H1 (cell line): Measurements from ENCODE around the gene TMEM255B. TPM values are rescaled to one million over a fixed set of nuclear protein-coding genes. Genes with fewer than 3 reads are reported as not detected.
A peak's percentile ranks its signal among the peaks of the same experiment; 100 is the strongest.

Source experiments
- CTCF ChIA-PET: fragments of 300-600 bp; sonication (Branson Sonifier 250); formaldehyde crosslinking; loops from one replicate; lab custom pipeline; 2021; ENCODE audit not compliant: partially characterized antibody; lab: Charles Lee
- POLR2A ChIA-PET: fragments of 300-600 bp; sonication (Branson Sonifier 250); formaldehyde crosslinking; loops from one replicate; lab custom pipeline; 2021; ENCODE audit warnings: inconsistent platforms; ENCODE audit not compliant: partially characterized antibody; lab: Charles Lee
- DNase-seq, 2 experiments: peaks; one replicate each; pipeline versions ENCODE4 v3.0.0 to v3.0.0-alpha.2; 2010 to 2022; ENCODE audit warnings: low spot score in 2 of 2, low read depth in 1 of 2, mixed read lengths in 1 of 2
- FAIRE-seq: peaks from 2 replicates; lab custom pipeline; 2011; peaks lifted over from hg19 to GRCh38; lab: Jason Lieb, UNC
- H2AFZ ChIP-seq: 2 replicates; pipeline ENCODE4 v1.8.1; 2012; ENCODE audit warnings: low read length, inconsistent platforms
- H2AK5ac ChIP-seq: 2 replicates; pipeline ENCODE4 v1.6.1; 2013; ENCODE audit warnings: low read depth, low read length
- H2BK120ac ChIP-seq: replicated peaks from 2 replicates; pipeline ENCODE3; 2013; ENCODE audit warnings: low read depth, low read length, inconsistent platforms
- H2BK12ac ChIP-seq: 2 replicates; pipeline ENCODE4 v1.6.1; 2013; ENCODE audit warnings: low read depth, low read length
- H2BK15ac ChIP-seq: 2 replicates; pipeline ENCODE4 v1.6.1; 2013; ENCODE audit warnings: low read length
- H2BK20ac ChIP-seq: 2 replicates; pipeline ENCODE4 v1.6.1; 2013; ENCODE audit warnings: low read length
- H2BK5ac ChIP-seq: 2 replicates; pipeline ENCODE4 v1.6.1; 2013; ENCODE audit warnings: low read depth, low read length
- H3K14ac ChIP-seq: 2 replicates; pipeline ENCODE4 v1.6.1; 2013; ENCODE audit warnings: inconsistent platforms; ENCODE audit not compliant: insufficient read length
- H3K18ac ChIP-seq: 2 replicates; pipeline ENCODE4 v1.6.1; 2013; ENCODE audit warnings: low read length; ENCODE audit errors: extremely low read depth
- H3K23ac ChIP-seq: 2 replicates; pipeline ENCODE4 v1.6.1; 2013; ENCODE audit warnings: inconsistent platforms; ENCODE audit not compliant: insufficient read length
- H3K23me2 ChIP-seq: 2 replicates; pipeline ENCODE4 v1.6.1; 2013; ENCODE audit warnings: low read depth, low read length
- H3K27ac ChIP-seq: 2 replicates; pipeline ENCODE4 v1.6.1; 2011; ENCODE audit warnings: low read depth, low read length, inconsistent platforms
- H3K27me3 ChIP-seq, 4 experiments: replicated peaks in 1 of 4; 1 replicate in 1 of 4; 2 replicates in 3 of 4; pipeline versions ENCODE4 v1.6.1 to v1.8.1; 2011 to 2013; ENCODE audit warnings: low read length in 3 of 4, mild to moderate bottlenecking in 3 of 4, inconsistent platforms in 2 of 4, mixed read lengths in 2 of 4, moderate library complexity in 1 of 4; ENCODE audit not compliant: control insufficient read depth in 3 of 4, insufficient read depth in 3 of 4; ENCODE audit errors: extremely low read depth in 1 of 4
- H3K36me3 ChIP-seq, 4 experiments: 2 replicates each; pipeline versions ENCODE4 v1.6.1 to v1.8.1; 2011 to 2013; ENCODE audit warnings: mild to moderate bottlenecking in 4 of 4, low read length in 3 of 4, moderate library complexity in 2 of 4, control low read depth in 1 of 4, inconsistent platforms in 1 of 4; ENCODE audit not compliant: insufficient read depth in 4 of 4, control insufficient read depth in 2 of 4
- H3K4ac ChIP-seq: replicated peaks from 2 replicates; pipeline ENCODE3; 2013; ENCODE audit warnings: low read length, low read depth, mixed read lengths, inconsistent platforms; ENCODE audit not compliant: insufficient read length
- H3K4me1 ChIP-seq, 4 experiments: replicated peaks in 1 of 4; 1 replicate in 1 of 4; 2 replicates in 3 of 4; pipeline versions ENCODE4 v1.6.1 to v1.8.1; 2011 to 2013; ENCODE audit warnings: low read length in 3 of 4, inconsistent platforms in 2 of 4, mixed read lengths in 1 of 4; ENCODE audit not compliant: insufficient read depth in 4 of 4, control insufficient read depth in 3 of 4
- H3K4me2 ChIP-seq, 2 experiments: 2 replicates each; pipeline versions ENCODE4 v1.6.1 to v1.8.1; 2011 to 2013; ENCODE audit warnings: low read depth in 2 of 2, low read length in 2 of 2, control low read depth in 1 of 2, inconsistent platforms in 1 of 2, mild to moderate bottlenecking in 1 of 2; ENCODE audit not compliant: insufficient read depth in 1 of 2
- H3K4me3 ChIP-seq, 4 experiments: fragments of 200-600, 300-600 bp in 1 of 4; sonication (generic), shearing (Covaris generic), sonication (Bioruptor Twin) in 1 of 4; 2 replicates each; pipeline versions ENCODE4 v1.5.1 to v1.8.1; 2011 to 2016; ENCODE audit warnings: low read length in 4 of 4, low read depth in 3 of 4, control low read depth in 2 of 4, inconsistent platforms in 2 of 4, mild to moderate bottlenecking in 2 of 4, mixed read lengths in 1 of 4, moderate library complexity in 1 of 4; ENCODE audit not compliant: insufficient read depth in 2 of 4; ENCODE audit errors: extremely low read depth in 1 of 4
- H3K56ac ChIP-seq: replicated peaks from 2 replicates; pipeline ENCODE3; 2013; ENCODE audit warnings: low read depth, mild to moderate bottlenecking, mixed read lengths, low read length, inconsistent platforms; ENCODE audit not compliant: insufficient read length
- H3K79me1 ChIP-seq: 2 replicates; pipeline ENCODE4 v1.6.1; 2013; ENCODE audit warnings: low read depth, low read length, control low read depth
- H3K79me2 ChIP-seq, 2 experiments: 2 replicates each; pipeline versions ENCODE4 v1.6.1 to v1.8.1; 2012 to 2013; ENCODE audit warnings: low read length in 2 of 2, mild to moderate bottlenecking in 2 of 2, inconsistent platforms in 1 of 2; ENCODE audit not compliant: insufficient read depth in 2 of 2, control insufficient read depth in 1 of 2
- H3K9ac ChIP-seq, 4 experiments: replicated peaks in 1 of 4; 1 replicate in 1 of 4; 2 replicates in 3 of 4; pipeline versions ENCODE4 v1.6.1 to v1.8.1; 2011 to 2013; ENCODE audit warnings: low read depth in 3 of 4, low read length in 3 of 4, control low read depth in 2 of 4, mild to moderate bottlenecking in 2 of 4, moderate library complexity in 2 of 4, inconsistent platforms in 1 of 4; ENCODE audit errors: extremely low read depth in 1 of 4
- H3K9me3 ChIP-seq, 2 experiments: 2 replicates each; pipeline versions ENCODE4 v1.6.1 to v1.8.1; 2012 to 2013; ENCODE audit warnings: mild to moderate bottlenecking in 2 of 2, moderate library complexity in 2 of 2, control low read depth in 1 of 2, inconsistent platforms in 1 of 2, low read depth in 1 of 2, low read length in 1 of 2, mixed read lengths in 1 of 2; ENCODE audit not compliant: insufficient read depth in 2 of 2
- H4K20me1 ChIP-seq, 2 experiments: replicated peaks in 1 of 2; 2 replicates each; pipeline versions ENCODE3 to v1.8.1; 2011 to 2013; ENCODE audit warnings: inconsistent platforms in 2 of 2, low read length in 2 of 2, mild to moderate bottlenecking in 1 of 2; ENCODE audit not compliant: insufficient read depth in 2 of 2, control insufficient read depth in 1 of 2
- H4K5ac ChIP-seq: 2 replicates; pipeline ENCODE4 v1.6.1; 2013; ENCODE audit warnings: low read length, low read depth, mixed read lengths, inconsistent platforms; ENCODE audit not compliant: insufficient read length
- H4K8ac ChIP-seq: 2 replicates; pipeline ENCODE4 v1.8.0; 2013; ENCODE audit warnings: mild to moderate bottlenecking, moderate library complexity, low read length, inconsistent platforms; ENCODE audit not compliant: insufficient read depth; ENCODE audit errors: extremely low read depth
- H4K91ac ChIP-seq: replicated peaks from 2 replicates; pipeline ENCODE3; 2013; ENCODE audit warnings: low read length, mixed read lengths, inconsistent platforms; ENCODE audit not compliant: insufficient read length
- BRCA1 ChIP-seq: IDR thresholded peaks from 2 replicates; pipeline ENCODE4 v1.6.1; 2012; ENCODE audit warnings: low read depth, low read length, improper control_type of control experiment
- HDAC6 ChIP-seq: IDR thresholded peaks from one replicate; pipeline ENCODE4 v1.7.1; 2012; ENCODE audit warnings: low read depth, mild to moderate bottlenecking, inconsistent platforms, low read length, moderate library complexity
- JUN ChIP-seq: IDR thresholded peaks from 2 replicates; pipeline ENCODE4 v1.6.1; 2011; ENCODE audit warnings: low read depth, mild to moderate bottlenecking, improper control_type of control experiment, low read length
- POLR2A ChIP-seq, 2 experiments: IDR thresholded peaks; 1 replicate in 1 of 2; 2 replicates in 1 of 2; pipeline ENCODE4 v1.6.1; 2011; ENCODE audit warnings: low read depth in 2 of 2, low read length in 2 of 2, mild to moderate bottlenecking in 2 of 2; ENCODE audit errors: control extremely low read depth in 1 of 2
- POU5F1 ChIP-seq: IDR thresholded peaks from 2 replicates; pipeline ENCODE4 v1.6.1; 2011; ENCODE audit warnings: low read depth, mild to moderate bottlenecking, low read length, moderate library complexity
- SIN3A ChIP-seq, 2 experiments: IDR thresholded peaks in 1 of 2; conservative IDR thresholded peaks in 1 of 2; 2 replicates each; pipeline ENCODE4 v1.6.1; 2011 to 2012; ENCODE audit warnings: low read length in 2 of 2, improper control_type of control experiment in 1 of 2, low read depth in 1 of 2, mild to moderate bottlenecking in 1 of 2
- SIX5 ChIP-seq: IDR thresholded peaks from 2 replicates; pipeline ENCODE4 v1.6.1; 2011; ENCODE audit warnings: mild to moderate bottlenecking, low read depth, low read length
- SUZ12 ChIP-seq: fragments of 200-600 bp; sonication (generic); IDR thresholded peaks from 2 replicates; pipeline ENCODE4 v1.6.1; 2012; ENCODE audit warnings: mild to moderate bottlenecking, inconsistent platforms, low read length, moderate library complexity, mixed read lengths
- TEAD4 ChIP-seq: IDR thresholded peaks from 2 replicates; pipeline ENCODE4 v1.6.1; 2012; ENCODE audit warnings: low read depth, low read length, inconsistent platforms, mixed read lengths
- YY1 ChIP-seq: IDR thresholded peaks from 2 replicates; pipeline ENCODE4 v1.6.1; 2011; ENCODE audit warnings: low read depth, mild to moderate bottlenecking, low read length
- WGBS, 2 experiments: shearing (Covaris generic) in 1 of 2; methylation state at CpG; one replicate each; pipeline versions ENCODE4 v1.1.6 to v1.1.7; 2013 to 2015; ENCODE audit warnings: low lambda C conversion rate in 2 of 2, mixed read lengths in 2 of 2, inconsistent platforms in 1 of 2, low coverage in 1 of 2, missing lambda C conversion rate in 1 of 2; ENCODE audit not compliant: insufficient replicate concordance in 2 of 2, insufficient coverage in 1 of 2, insufficient read length in 1 of 2; ENCODE audit errors: extremely low coverage in 1 of 2, missing lambda C conversion rate in 1 of 2; 5-methylcytosine and 5-hydroxymethylcytosine counted together
- polyA plus RNA-seq, 7 experiments: library from polyadenylated mRNA; depleted of rRNA in 3 of 7; stranded (reverse) in 5 of 7; unstranded in 2 of 7; fragments of >200 nt in 5 of 7; fragments of 200-250 nt in 2 of 7; gene quantifications; 1 replicate in 5 of 7; 2 replicates in 1 of 7; 4 replicates in 1 of 7; pipeline versions ENCODE4 v1.2.1 to v1.2.3, GENCODE V29; 2011 to 2013; ENCODE audit warnings: missing spikeins in 2 of 7, mixed read lengths in 2 of 7
- total RNA-seq: library from RNA; stranded (reverse); fragmentation: NEBNext Ultra II Directional; extraction: Animal tissue kit (Norgen Biotek cat#: 25700); gene quantifications from 2 replicates; pipeline ENCODE4 v1.2.1, GENCODE V29; 2021
- TF ChIP-seq, protein P1 (sequence below), 3 experiments: IDR thresholded peaks; 1 replicate in 2 of 3; 2 replicates in 1 of 3; pipeline versions ENCODE4 v1.5.1 to v1.6.1; 2011; ENCODE audit warnings: low read length in 3 of 3, mild to moderate bottlenecking in 3 of 3, inconsistent platforms in 2 of 3, low read depth in 1 of 3, moderate library complexity in 1 of 3; ENCODE audit not compliant: insufficient read depth in 1 of 3; ENCODE audit errors: control extremely low read depth in 1 of 3

The TMEM255B gene
- total and polyA plus RNA-seq, 2 of the 8 experiments (the other 6 are each of a cell fraction or from before 2014, with no cell fraction given): 3.4 to 4.4 TPM

DNA sequence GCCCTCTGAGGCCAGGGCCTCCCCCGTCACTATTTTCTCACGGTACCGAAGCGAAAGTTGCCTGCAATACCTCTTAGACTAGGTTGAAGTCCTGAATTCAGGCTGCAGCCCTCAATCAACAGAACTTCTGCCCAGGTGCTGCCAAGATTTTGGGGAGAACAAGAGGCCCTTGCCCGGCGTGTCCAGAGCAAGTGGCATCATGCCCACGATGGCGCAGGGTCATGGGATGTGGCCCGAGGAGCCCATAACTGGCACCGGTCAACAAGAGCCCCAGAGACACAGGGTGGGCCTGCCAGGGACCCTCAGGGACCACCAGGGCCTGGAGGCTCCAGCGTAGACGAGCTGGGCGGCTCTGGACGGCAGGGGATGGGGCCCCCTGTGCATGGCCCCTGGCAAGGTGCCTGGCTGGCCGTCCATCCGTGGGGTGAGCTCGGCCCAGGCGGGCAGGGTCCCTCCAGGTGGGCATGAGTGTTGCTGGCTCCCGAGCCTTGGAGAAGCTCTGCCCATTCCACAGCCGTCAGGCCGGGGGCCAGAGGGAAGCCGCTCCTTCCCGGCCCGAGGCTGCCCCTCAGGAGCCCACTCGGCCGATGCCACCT, 59.8 kb downstream of the TMEM255B start:
- Histone ChIP-seq H2BK20ac (no peak overlapping the region; the same call in 1 of the 2 replicates), H4K5ac (no peak overlapping the region), H3K18ac (no peak overlapping the region; the same call in 1 of the 2 replicates), H3K14ac (no peak overlapping the region), H3K27ac (no peak overlapping the region; the same call in 1 of the 2 replicates), H2BK12ac (no peak overlapping the region), H3K4me1 (no peaks in the 10 kb centered on the region), H3K79me1 (no peaks in the 10 kb centered on the region), H3K79me2 (no peaks in the 10 kb centered on the region), H2BK15ac (no peak overlapping the region), H3K4me2 (no peak overlapping the region), H3K9ac (no peak overlapping the region), H3K9me3 (no peaks in the 10 kb centered on the region), H2AK5ac (no peak overlapping the region), H3K36me3 (peaks cover 0 to 5% (median 3%) of the 10 kb centered on the region in 4 experiments; a peak in 4 of 8 replicates), H2BK5ac (no peak overlapping the region), H3K23ac (no peak overlapping the region), H3K4ac (no peak overlapping the region), H4K91ac (no peak overlapping the region), H3K4me3 (no peak overlapping the region), H3K23me2 (no peaks in the 10 kb centered on the region), H3K56ac (no peak overlapping the region), H2AFZ (no peak overlapping the region), H4K20me1 (no peaks in the 10 kb centered on the region), H2BK120ac (no peak overlapping the region), H3K27me3 (no peaks in the 10 kb centered on the region; a peak in 1 of 7 replicates), H4K8ac (peak overlapping the region; percentile 3; the same call in 1 of the 2 replicates)
- DNase-seq: no peak
- CTCF ChIA-PET: interaction anchor here (0.8 to 2.4 kb wide), 6 partner anchors 16 to 151 kb away, joined by 3 to 9 read pairs (median 3); no protein-coding TSS in a partner anchor
- POLR2A ChIA-PET: no interaction called here
- FAIRE-seq: no peak
- WGBS, 2 experiments: 96% methylated on average over 26 of the region's 26 CpGs; no CpG with 5 or more reads in 1 of the 2 experiments
- TF ChIP-seq POU5F1 (no peak), SIX5 (no peak), SUZ12 (no peak), SIN3A (conservative IDR thresholded peaks at IDR 0.05 in 1 of 2, IDR thresholded peaks at IDR 0.05 in 1 of 2; ENCODE audit: low read depth in 1 of 2, low read length in 2 of 2) (no peak), JUN (no peak), HDAC6 (no peak), TEAD4 (no peak), BRCA1 (no peak), YY1 (no peak), POLR2A (IDR thresholded peaks at IDR 0.05; ENCODE audit: control extremely low read depth in 1 of 2, low read depth in 2 of 2, low read length in 2 of 2) (no peak)
- TF ChIP-seq, protein P1, sequence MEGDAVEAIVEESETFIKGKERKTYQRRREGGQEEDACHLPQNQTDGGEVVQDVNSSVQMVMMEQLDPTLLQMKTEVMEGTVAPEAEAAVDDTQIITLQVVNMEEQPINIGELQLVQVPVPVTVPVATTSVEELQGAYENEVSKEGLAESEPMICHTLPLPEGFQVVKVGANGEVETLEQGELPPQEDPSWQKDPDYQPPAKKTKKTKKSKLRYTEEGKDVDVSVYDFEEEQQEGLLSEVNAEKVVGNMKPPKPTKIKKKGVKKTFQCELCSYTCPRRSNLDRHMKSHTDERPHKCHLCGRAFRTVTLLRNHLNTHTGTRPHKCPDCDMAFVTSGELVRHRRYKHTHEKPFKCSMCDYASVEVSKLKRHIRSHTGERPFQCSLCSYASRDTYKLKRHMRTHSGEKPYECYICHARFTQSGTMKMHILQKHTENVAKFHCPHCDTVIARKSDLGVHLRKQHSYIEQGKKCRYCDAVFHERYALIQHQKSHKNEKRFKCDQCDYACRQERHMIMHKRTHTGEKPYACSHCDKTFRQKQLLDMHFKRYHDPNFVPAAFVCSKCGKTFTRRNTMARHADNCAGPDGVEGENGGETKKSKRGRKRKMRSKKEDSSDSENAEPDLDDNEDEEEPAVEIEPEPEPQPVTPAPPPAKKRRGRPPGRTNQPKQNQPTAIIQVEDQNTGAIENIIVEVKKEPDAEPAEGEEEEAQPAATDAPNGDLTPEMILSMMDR (IDR thresholded peaks at IDR 0.05; ENCODE audit: control extremely low read depth in 1 of 3, insufficient read depth in 1 of 3, low read depth in 1 of 3, low read length in 3 of 3): no peak
